Subcutaneous adipose tissue (tissue), 4 donors: ENCODE measurements around the gene ANKRD63. TPM values are rescaled to one million over a fixed set of nuclear protein-coding genes. Genes with fewer than 3 reads are reported as not detected.

ENCODE experiments used
- CTCF ChIP-seq: fragments of 450-650 bp; IDR thresholded peaks from one replicate; pipeline ENCODE4 v1.5.1; 2016; ENCODE audit warnings: low read depth, mild to moderate bottlenecking, control low read depth, antibody characterized with exemption, moderate library complexity
- total RNA-seq, 4 donors: library from RNA; depleted of rRNA; stranded (reverse); fragments of >200 nt; gene quantifications; one replicate each; pipeline ENCODE4 v1.1.0, GENCODE V29; 2016

Gene ANKRD63
- total RNA-seq, 4 donors from 2014 or later = not detected

- no peak for TF ChIP-seq CTCF
Measured at GRCh38 chr15:40293905-40294895, 11.3 kb upstream of the ANKRD63 start.

GRCh38 chr15:40293006-40293405, 10.1 kb upstream of the ANKRD63 start:
- no peak for TF ChIP-seq CTCF

- no peak for TF ChIP-seq CTCF
Measured at GRCh38 chr15:40292246-40292645, 9.4 kb upstream of the ANKRD63 start.

GRCh38 chr15:40290918-40291574, 8.2 kb upstream of the ANKRD63 start:
- no peak for TF ChIP-seq CTCF

- TF ChIP-seq CTCF = no peak
Measured at GRCh38 chr15:40290545-40290917, 7.7 kb upstream of the ANKRD63 start.

- TF ChIP-seq CTCF = no peak
Measured at GRCh38 chr15:40289140-40289775, 6.4 kb upstream of the ANKRD63 start.

- TF ChIP-seq CTCF = no peak
Measured at GRCh38 chr15:40287968-40288367, 5.1 kb upstream of the ANKRD63 start.
